GM19397 (cell line): Measurements from ENCODE around the gene RNGTT.

Experiments used
- ATAC-seq: cut with Tn5 transposase; IDR thresholded peaks from one replicate; pipeline ENCODE4 v1.9.1; 2021; ENCODE audit warnings: mild to moderate bottlenecking, moderate library complexity; ENCODE audit not compliant: unreplicated experiment

Gene RNGTT

DNA sequence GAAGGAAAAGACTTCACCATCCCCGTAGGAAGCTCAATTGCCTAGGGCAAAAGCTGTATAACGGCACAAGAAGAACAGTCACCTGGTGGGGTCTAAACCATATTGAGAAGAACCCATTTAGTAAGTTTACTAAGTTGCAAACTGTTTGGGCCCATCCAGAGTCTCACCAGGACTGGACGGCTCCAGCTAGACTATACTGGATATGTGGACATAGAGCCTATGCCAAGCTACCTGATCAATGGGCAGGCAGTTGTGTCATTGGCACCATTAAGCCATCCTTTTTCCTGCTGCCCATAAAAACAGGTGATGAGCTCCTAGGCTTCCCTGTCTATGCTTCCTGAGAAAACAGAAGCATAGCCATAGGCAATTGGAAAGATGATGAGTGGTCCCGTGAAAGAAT, 293.9 kb downstream of the RNGTT start:
- no peak for ATAC-seq

DNA sequence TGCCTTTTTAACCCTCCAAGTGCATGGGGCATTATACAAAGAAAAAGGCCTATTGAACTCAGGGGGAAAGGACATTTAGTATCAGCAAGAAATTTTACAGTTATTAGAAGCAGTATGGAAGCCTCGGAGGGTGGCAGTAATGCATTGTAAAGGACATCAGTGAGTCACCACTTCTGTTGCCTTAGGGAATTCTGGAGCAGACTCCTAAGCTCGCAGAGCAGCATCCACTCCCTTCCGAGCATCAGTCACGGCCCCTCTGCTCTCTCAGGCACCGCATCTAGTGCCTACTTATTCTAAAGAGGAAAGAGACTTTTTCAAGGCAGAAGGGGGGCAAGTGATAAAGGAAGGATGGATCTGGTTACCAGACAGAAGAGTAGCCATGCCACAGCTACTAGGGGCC, 296.5 kb downstream of the RNGTT start:
- ATAC-seq: no peak

DNA sequence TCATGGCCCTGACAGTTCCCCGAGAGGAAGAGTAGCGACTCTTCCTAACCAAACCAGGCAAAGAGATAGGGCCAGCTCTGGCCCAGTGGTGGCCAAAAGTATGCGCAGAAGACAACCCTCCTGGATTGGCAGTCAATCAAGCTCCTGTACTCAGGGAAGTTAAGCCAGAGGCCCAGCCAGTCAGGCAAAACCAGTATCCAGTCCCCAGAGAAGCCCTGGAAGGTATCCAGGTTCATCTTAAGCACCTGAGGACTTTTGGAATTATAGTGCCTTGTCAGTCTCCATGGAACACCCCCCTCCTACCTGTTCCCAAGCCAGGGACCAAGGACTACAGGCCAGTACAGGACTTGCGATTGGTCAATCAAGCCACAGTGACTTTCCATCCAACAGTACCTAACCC, 298.3 kb downstream of the RNGTT start:
- no peak for ATAC-seq

DNA sequence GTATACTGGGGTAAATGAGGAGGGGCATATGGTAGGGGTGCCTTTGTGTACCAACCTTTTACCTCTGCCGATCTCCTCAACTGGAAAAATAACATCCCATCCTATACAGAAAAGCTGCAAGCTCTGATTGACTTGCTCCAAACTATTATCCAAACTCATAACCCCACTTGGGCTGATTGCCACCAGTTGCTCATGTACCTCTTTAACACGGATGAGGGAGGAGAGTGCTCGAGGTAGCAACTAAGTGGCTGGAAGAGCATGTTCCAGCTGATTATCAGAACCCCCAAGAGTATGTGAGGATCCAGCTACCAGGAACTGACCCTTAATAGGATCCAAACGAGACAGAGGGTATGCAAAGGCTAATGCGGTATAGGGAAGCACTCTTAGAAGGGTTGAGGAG, 299.6 kb downstream of the RNGTT start:
- no peak for ATAC-seq

DNA sequence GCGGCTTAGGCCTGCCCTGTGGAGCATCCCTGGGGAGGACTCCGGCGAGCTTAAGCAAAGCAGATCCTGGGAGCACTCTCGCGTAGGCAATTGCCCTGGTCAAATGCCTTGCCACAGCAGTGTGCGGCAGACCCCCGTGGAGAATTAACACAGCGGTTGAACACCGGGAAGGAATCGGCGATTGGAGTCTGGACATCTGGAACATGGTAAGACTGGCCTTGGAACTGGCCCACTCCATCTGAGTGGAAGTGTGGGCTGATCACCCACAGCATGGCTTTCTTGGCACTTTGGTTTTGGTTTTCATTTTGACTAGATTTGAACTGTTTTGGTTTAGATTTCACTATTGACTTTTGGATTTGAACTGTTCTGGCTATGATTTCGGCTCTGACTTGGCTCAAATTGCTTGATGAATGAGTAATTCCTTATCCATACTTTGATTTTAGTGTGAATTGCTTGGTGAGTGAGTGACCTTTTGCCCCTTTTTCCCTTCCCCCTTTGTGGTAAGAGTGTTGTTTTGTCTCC, 300.7 kb downstream of the RNGTT start:
- ATAC-seq: peak; percentile 39

DNA sequence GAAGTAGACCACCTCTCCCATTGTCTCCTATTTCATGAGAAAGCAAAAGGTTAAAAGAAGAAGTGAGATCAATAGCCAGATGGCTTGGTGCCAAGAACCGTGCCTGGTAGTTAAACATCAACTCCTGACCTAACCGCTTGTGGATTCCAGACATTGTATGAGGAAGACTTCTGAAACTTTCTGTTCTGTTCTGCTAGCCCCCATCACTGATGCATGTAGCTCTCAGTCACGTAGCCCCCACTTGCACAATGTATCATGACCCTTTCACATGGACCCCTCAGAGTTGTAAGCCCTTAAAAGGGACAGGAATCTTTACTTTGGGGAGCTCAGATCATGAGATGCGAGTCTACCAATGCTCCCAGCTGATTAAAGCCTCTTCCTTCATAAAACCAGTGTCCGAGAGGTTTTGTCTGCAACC, 301.2 kb downstream of the RNGTT start:
- peak; percentile 74 for ATAC-seq

DNA sequence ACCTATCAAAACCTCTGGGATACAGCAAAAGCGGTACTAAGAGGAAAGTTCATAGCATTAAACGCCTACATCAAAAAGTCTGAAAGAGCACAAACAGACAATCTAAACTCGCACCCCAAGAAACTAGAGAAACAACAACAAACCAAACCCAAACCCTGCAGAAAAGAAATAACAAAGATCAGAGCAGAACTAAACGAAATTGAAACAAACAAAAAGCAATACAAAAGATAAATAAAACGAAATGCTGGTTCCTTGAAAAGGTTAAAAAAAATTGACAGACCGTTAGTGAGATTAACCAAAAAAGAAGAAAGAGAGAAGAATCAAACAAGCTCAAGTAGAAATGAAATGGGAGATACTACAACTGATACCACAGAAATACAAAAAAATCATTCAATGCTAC, 302.3 kb downstream of the RNGTT start:
- no peak for ATAC-seq

DNA sequence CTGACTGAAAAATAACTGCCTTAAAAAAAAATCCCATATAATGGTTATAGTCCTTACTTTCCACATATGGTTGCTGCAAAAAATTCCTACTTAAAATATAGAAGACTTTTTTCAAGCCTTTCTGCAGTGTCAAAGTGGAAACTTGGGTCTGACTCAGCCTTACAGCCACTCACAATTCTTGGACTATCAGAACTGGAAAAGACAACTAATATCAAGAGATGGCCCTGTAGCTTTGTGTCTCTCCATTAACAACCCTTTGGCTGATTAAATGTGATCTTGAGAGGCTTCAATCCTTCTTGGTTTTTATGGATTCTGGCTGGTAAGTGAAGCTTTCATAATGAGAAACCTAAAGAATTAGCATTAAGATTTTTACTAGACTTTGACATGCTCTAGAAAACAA, 307.8 kb downstream of the RNGTT start:
- ATAC-seq: no peak

DNA sequence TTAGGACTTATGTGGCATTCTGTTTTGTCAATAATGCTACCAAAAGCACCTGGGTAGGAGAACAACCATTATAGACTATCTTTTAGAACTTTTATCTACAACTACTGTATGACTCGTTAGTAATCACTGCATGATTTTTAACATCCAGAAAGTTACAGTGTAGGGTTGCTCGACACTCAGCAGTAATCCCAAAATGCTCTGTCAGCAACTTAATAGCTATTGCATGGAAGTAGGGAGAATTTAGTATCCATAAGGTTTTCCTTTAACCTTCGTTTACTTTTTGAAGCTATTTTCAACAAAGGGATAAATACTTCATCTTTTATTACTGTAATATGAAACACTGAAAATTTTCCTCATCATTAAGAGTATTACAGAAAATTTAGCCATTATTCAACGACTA, 309.5 kb downstream of the RNGTT start:
- ATAC-seq: no peak

DNA sequence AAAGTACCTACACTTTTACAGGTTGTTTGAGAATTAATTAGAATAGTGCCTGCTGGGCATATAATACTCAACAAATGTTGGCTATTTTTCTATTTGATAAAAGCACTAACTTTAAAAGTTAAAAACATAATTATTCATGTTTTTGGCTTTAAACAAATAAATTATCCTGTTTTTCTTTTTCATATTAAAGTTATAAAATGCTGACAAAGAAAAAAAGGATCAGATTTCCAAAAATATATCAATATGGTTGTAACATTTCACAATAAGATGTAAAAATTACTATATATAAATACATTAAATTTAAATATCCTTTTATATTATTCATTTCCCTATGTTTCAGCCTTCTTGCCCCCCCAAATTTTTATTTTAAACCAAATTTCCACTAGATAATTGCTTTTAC, 312.0 kb downstream of the RNGTT start:
- ATAC-seq: no peak

DNA sequence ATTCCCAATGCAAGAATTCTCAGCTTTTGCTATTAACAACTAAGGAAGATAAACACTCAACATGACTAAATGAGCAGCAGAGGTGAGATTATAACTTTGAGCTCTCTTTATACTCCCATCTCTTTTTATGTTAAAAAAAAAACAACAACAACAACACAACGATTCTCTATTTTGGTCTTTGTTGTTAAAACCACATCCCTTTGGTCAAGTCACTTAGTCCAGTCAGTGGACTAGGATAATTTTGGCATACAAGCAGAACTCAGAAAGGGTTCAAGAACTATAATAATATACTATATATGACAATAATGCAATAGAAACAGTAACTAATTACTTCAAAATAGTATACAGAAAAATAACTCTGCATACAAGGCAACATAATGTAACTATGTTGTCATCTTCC, 312.4 kb downstream of the RNGTT start:
- ATAC-seq: no peak

DNA sequence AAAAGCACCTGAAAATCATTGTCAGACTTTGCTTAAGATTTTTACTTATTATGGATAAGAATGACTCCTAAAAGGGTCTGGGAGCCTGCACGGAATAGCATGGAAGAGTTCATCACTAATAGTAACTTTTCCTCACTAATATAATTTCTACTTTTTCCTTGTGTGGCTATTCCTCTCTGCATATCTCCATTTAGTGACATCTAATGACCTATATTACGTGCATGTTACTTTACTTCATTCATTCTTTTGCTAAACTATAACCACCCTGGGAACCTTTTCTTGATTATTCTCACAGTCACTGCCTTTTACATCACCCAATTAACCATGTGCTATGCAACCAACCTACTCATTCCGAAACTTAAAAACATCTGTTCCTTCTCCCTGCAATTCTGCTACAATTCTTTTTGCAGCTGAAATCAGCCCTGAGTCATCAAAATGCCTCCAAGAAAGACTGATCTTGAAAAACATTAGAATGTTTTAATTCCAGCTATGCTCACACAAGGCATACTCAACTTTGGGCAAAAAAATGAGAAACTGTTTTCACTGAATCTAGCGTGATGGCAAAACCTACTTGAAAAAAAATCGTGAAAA, 313.3 kb downstream of the RNGTT start:
- peak; percentile 94 for ATAC-seq

DNA sequence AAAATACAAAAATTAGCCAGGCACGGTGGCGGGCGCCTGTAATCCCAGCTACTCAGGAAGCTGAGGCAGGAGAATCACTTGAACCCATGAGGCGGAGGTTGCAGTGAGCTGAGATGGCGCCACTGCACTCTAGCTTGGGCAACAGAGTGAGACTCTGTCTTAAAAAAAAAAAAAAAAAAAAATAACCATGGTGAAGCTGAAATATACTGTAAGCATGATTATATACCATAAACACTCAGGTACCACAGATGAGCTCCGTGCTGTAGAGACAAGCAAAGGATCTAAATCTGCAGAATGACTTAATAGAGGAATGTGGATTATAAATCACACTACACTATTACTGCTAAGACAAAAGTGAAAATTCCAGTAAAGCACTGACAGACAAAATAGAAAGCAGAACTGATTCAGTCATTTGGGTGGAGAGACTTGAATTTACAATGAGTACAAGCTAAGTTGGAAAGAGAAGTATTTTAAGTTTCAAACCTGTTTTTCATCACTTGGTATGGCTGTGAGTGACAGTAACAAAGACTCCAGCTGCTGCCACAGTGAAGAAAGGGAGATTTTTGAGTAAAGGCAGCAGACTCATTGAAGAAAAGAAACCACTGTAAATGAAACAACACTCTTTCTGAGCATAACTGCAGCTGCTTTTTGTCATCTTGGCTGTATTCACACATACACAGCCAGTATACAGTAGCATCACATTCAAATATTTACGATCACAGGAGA, 322.1 kb downstream of the RNGTT start:
- peak; percentile 89 for ATAC-seq

DNA sequence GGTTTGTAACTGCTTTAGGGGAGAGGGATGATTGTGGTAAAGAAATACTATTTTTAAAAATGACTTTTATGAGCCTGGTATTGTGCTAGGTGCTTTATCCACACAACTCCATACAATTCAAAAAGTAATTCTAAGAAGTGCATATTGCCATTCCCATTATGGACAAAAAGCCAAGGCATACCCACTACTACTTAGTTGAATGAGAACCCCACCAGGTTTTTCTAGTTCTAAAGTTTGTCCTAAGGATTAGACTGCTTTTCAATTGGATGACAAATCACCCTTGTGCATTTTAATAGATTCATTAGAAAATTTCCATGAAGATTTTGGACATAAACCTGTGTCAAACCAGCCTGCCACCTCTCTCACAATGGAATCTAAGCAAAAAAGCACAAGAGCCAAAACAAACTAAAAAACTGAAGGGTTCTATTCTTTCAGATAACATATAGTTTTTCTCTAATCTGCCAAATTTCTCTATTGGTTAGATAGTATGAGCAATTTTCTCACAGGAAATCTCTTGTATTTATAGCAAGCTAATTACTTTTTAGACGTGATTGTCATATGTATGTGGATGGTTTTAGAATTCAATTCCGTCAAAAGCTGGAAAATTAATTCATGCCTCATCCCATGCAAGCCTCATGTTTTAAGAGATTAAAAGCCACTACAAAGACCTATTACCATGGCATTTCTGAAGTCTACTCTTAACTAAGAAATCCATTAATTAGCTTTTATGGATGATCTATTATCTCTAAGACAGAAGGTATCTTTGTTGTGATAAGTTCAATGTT, 325.5 kb downstream of the RNGTT start:
- no peak for ATAC-seq

DNA sequence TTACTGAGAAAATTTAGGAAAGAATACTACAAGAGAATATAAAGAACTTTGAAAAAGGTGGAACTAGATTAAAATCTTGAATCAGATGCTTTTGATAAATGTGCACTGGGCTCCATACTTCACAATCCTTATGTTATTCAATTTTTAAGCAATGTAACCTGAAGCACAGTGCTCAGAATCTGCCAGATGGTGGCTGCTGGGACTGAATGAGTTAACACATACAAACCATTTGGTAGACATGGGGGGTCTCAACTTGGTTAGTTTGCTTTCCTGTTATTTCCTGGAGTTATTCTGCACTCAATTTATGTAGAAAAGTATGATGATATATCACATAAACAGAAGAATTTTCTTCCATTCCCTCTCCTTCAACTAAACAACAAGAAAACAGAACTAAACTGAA, 326.5 kb downstream of the RNGTT start:
- ATAC-seq: no peak

DNA sequence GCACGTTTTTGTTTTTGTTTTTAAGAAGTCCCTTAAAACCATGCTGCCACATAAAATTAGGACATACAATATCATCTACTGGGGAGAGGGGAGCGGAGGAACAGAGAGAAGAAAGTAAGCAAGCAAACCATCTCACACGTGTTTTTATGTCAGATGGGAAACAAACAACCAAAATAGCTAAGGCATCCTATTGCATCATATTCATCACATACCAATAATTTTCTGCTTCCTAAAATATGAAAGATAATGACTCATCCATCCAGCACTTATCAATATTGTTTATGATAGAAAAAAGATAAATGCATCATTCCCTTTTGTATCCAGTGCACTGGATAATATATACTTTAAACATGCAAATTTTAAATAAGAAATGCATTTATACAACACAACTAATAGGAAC, 329.6 kb downstream of the RNGTT start:
- ATAC-seq: no peak

DNA sequence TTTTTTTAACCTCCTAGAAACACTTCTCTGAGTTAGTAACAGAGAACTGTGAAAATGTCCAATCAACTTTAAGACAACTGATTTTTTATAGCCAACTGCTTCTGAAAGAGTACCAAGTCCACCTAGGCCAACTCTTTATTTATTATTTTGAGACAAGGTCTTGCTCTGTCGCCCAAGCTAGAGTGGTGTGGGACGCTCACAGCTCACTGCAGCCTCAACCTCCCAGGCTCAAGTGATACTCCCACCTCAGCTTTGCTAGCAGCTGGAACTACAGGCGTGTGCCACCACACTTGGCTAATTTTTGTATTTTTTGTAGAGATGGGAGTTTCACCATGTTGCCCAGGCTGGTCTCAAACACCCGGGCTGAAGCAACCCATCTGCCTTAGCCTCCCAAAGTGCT, 331.6 kb downstream of the RNGTT start:
- no peak for ATAC-seq

DNA sequence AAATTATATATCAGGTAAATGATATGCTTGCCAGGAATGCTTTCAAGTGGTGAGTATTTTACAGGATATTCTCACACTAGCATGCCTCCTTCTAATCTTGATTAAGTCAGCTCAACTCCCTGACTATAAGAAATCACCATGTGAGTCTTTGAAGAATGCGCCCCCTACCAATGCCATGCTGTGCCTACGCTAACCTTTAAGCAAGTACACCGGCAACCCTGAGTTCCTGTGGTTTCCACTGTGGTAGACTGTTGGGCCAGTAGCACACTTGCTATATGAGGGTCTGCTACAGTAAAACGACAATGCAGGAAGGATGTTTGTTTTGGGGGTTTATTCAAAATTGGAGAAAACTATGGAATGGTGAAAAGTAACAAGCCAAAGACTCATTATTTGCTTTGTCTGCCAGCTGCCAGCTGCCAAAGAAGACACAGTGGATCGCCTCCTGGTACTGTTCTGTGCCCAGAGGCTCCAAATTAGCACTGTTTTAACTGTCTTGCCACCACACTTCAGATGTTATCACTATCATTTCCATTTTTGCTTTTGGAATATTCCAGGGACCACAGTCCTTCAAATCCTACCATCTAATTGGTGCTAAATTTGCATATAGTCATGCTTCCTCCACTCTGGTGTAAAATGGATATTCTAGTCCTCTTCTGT, 333.5 kb downstream of the RNGTT start:
- ATAC-seq: peak; percentile 62

DNA sequence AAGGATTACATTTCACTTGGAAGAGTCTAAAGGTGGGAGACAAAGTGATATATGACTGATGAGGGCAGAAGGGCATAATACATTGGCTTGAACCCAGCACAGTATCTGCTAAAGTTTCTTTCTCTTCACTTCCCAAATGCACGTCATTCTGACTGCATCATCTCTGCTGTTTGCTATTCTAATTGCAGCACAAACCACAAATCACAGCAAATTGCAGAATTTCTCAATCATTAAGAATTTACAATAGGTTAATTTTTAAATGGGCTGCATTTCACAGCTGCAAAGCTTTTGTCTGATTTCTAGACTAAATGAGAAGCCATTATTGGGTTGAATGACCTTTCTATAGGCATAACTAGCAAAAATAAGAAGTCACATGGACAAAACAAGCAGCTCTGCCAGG, 337.0 kb downstream of the RNGTT start:
- ATAC-seq: no peak

DNA sequence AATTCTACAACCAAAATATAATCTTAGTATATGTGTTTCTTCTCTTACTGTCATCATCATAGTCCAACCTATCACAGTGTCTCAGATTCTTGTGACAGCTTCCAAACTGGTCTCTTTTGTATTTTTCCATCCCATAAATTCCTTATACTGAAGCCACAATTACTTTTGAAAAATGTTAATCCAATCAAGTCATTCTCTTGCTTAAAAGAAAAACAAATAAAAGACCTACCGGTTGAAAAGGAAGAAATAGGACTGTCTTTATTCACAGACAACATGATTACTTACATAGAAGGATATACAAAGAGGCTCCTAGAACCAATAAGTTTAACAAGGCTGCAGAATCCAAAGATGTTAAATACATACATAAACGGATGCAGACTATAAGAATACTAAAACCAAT, 339.9 kb downstream of the RNGTT start:
- no peak for ATAC-seq

DNA sequence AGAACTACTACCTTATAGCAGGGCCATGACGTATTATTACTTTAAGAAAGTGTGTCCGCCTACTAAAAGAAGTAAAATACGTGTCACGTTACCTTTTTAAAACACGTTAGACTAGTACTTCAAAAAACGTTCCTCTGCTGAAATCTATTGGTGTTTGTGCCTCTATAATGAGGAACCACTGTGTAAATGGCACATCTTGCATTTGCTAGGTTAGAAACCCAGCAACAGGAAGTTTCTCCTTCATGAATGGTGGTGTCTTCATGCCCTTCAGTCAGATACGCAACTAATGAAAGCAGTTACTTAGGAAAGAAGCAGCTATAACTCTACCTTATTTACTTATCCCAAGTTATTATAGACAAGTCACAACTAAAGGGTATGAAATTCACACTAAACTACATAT, 343.5 kb downstream of the RNGTT start:
- no peak for ATAC-seq
